NCI-H1105 treated with DMSO at 0.1 percent for 48 hours (cell line): ENCODE data around the gene NPBWR2.
"Not testable (repeated sequence)": the region's sequence is repeated elsewhere in the genome, so short reads cannot be mapped to it uniquely, and the experiment has no call there.

Source experiments
- DNase-seq: peaks from one replicate; lab custom pipeline; 2025; lab: John Stamatoyannopoulos, UW

Gene NPBWR2

DNA sequence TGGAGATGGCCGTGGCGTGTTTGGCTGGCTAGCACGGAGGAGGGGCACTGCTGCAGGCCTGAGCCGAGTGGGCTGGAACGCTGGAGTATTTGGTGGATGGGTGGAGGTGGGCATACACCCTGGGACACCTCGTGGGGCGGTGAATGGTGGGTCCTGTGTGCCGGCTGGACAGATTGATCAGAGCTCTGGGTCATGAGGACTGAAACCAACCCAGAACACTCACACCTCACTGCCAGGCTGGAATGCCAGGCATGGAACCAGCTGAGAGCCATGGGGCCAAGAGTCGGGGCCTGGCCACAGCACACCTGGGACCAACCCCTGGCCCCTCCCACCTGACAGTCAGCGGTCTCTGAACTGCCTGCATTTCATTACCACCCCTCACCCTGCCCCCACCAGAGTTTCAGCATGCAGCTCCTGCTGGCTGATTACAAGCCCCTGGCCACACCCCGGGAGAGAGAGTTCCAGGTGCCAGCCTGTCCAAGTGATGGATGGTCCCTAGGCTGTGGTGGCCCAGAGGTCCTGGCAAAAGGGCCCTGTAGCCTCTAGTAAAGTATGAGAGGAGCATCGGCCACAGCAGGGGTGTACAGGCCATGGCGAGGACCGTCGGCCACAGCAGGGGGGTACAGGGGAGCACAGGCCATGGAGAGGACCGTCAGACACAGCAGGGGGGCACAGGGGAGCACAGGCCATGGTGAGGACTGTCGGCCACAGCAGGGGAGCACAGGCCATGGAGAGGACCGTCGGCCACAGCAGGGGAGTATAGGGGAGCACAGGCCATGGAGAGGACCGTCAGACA lies 3.3 kb downstream of the NPBWR2 start:
- no peak for DNase-seq

DNA sequence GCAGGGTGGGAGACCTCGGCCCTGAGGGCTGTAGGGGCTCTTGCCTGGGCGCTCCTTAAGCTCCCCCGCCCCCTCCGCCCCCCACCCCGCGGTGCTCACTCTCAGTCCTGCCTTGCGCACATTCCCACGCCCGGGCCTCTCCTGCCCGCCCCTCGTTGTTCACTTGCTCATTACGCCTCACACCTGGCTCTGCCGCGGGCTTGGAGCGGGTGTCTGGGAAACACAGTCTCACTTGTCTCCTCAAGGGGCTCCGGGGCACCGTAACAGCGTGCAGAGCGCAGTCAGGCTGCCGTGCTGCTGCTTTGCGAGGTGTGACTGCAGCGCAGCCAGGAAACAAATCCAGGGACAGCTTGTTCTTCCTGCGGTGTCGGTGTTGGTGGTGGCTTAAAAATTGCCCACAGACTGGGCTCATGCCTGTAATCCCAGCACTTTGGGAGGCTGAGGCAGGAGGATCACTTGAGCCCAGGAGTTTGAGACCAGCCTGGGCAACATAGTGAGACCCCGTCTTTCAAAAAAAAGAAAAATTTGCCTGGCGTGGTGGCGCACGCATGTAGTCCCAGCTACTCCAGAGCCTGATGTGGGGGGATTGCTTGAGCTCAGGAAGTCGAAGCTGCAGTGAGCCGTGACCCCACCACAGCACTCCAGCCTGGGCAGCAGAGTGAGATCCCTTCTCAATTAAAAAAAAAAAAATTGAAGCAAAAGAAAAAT lies 4.6 kb downstream of the NPBWR2 start:
- DNase-seq, result peak; percentile 73

GRCh38 chr20:64101731-64102621 lies 5.4 kb downstream of the NPBWR2 start:
- DNase-seq, result peak; percentile 54

- no peak for DNase-seq
These were observed 6.2 kb downstream of the NPBWR2 start for GRCh38 chr20:64100946-64101688.

GRCh38 chr20:64100566-64100888 lies 6.8 kb downstream of the NPBWR2 start:
- DNase-seq, result no peak

- no peak for DNase-seq
These were observed 7.3 kb downstream of the NPBWR2 start for GRCh38 chr20:64099880-64100565.

- peak; percentile 47 for DNase-seq
These were observed 8.1 kb downstream of the NPBWR2 start for GRCh38 chr20:64099086-64099786.

GRCh38 chr20:64098471-64099013 lies 8.8 kb downstream of the NPBWR2 start:
- no peak for DNase-seq

DNA sequence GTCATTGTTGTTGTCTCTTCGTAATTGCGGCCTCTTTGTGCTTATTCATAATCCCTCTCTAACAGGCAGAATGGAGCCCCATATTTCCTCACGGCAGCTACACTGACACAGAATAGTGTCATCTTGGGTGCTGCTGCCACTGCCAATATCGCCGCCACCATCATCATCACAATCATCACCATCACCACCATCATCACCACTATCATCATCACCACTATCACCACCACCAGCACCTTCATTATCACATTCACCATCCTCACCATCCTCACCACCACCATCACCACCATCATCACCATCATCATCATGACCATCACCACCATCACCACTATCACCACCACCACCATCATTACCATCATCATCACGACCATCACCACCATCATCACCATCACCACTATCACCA lies 10.8 kb downstream of the NPBWR2 start:
- DNase-seq, result no peak

- DNase-seq, result no peak
These were observed 11.4 kb downstream of the NPBWR2 start for GRCh38 chr20:64095927-64096326.

- DNase-seq, result no peak
These were observed 11.9 kb downstream of the NPBWR2 start for GRCh38 chr20:64095455-64095854.

DNA sequence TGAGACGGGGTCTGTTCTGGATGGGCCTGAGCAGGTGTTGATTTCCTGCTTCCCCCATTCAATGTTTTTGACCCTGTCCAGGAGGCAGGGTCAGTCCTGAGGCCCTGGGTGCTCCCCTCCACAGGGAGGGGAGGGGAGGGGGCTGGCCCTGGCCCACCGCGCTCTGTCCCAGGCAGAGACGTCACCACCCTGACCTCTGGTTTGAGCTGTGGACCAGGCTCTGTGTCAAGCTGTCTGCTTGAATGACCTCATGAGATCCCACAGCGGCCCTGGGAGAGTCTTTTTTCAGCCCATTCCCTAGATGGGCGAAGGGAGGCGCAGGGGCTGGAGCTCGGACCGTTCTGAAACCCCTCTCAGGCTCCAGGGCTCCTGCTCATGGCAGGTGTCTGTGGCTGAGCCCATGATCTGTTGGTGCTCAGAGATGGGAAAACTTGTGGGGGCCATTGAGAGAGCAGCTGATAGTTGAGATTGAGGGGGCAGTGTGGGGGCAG lies 14.3 kb downstream of the NPBWR2 start:
- no peak for DNase-seq

DNA sequence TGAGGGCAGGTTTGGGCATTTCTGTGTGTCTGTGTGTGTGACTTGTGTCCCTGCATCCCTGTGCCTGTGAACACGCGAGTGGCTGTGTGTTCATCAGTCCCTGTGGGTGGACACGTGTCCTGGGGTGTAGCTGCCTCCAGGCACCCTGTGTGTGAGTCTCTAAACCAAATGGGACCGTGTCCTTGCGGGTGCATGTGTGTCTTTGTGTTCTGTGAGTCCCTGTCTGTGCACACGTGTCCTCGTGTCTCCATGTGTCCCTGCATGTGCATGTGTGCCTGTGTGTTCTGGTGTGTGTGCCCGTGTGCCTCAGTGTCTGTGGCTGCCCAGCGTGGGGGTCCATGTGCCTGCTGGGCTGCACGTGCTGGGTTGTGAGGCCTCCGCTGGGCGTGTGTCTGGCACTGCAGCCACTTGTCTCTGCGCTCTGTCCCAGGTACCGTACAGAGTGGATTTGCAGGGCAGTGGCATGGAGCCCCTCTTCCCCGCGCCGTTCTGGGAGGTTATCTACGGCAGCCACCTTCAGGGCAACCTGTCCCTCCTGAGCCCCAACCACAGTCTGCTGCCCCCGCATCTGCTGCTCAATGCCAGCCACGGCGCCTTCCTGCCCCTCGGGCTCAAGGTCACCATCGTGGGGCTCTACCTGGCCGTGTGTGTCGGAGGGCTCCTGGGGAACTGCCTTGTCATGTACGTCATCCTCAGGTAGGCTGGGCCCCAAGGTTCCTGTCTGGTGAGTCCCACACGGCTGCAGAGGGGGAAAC lies 14.9 kb downstream of the NPBWR2 start:
- DNase-seq, result no peak

- no peak for DNase-seq
These were observed 15.6 kb downstream of the NPBWR2 start for GRCh38 chr20:64091770-64092169.

DNA sequence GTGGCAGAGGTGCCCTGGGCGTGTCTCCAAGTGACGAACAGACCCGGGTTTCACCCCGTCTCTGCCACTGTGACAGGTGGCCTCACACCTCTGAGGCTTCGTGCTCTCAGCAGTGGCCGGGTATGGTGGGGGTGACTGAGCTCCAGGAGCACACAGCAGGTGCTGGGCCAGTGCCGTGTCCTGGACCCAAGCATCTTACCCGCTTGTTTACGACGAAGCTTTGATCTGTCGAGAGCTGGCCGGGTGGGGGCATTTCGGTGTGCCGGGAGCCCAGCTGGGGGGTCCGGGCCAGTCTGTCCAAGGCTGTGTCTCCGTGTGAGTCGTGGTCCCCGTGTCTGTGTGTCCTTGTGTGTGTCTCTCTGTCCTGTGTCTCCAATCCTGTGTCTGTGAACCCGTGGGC lies 16.0 kb downstream of the NPBWR2 start:
- DNase-seq, result no peak

DNA sequence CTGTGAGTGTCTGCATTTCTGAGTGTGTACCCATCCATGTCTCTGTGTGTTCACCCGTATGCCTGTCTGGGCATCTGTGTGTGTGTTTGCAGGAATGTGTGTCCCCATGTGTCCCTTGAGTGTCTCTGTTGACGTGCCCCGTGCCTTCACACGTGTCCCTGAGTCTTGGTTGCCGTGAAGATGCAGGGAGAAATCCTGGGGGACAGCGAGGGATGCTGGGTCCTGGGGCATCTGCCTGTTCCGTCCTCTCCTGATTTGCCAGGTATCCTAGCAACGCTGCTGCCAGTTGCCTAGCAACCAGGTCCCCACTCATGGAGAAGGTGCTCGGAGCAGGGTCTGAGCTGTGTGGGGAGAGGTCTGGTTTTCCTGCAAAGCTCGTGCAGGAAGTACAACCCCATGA lies 17.2 kb downstream of the NPBWR2 start:
- peak; percentile 19 for DNase-seq

- DNase-seq, result not testable (repeated sequence)
These were observed 18.8 kb downstream of the NPBWR2 start for GRCh38 chr20:64088586-64088985.

DNA sequence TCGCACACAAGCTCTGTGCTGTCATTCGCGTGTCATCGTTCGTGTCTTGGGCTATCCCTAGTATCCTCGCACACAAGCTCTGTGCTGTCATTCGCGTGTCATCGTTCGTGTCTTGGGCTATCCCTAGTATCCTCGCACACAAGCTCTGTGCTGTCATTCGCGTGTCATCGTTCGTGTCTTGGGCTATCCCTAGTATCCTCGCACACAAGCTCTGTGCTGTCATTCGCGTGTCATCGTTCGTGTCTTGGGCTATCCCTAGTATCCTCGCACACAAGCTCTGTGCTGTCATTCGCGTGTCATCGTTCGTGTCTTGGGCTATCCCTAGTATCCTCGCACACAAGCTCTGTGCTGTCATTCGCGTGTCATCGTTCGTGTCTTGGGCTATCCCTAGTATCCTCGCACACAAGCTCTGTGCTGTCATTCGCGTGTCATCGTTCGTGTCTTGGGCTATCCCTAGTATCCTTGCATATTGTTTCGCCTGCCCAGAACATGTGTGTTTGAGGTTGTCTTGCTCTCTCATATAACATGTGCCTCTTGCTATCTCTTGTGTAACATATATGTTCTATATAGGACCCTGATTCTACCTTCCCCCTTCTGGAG lies 20.0 kb downstream of the NPBWR2 start:
- DNase-seq, result not testable (repeated sequence)

GRCh38 chr20:64086801-64087200 lies 20.6 kb downstream of the NPBWR2 start:
- DNase-seq, result no peak
